ENCODE data around the gene TNFRSF6B. TPM values are rescaled to one million over a fixed set of nuclear protein-coding genes. Genes with fewer than 3 reads are reported as not detected.
A peak's percentile ranks its signal among the peaks of the same experiment; 100 is the strongest.
"Not testable (repeated sequence)": the region's sequence is repeated elsewhere in the genome, so short reads cannot be mapped to it uniquely, and the experiment has no call there.

The TNFRSF6B gene
- total and polyA plus RNA-seq, 2 donors (not counting 1 experiment from before 2014, with no cell fraction given), result 3.8 to 35.2 TPM

DNA sequence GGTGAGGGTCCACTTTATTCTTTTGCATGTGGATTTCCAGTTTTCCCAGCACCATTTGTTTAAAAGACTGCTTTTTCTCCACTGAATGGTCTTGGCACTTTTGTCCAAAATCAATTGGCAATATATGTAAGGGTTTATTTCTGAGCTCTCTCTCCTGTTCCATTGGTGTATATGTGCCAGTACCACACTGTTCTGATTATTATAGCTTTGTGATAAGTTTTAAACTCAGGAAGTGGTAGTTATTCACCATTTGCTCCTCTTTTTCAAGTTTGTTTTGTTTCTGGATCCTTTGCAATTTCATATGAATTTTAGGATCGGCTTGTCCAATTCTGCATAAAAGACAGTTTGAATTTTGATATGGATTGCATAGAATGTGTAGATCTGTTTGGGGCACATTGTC, 15.7 kb downstream of the TNFRSF6B start:
- no peak for TF ChIP-seq EZH2 (IDR thresholded peaks at IDR 0.05; ENCODE audit: low read length, missing control alignments)
- TF ChIP-seq, protein P1, sequence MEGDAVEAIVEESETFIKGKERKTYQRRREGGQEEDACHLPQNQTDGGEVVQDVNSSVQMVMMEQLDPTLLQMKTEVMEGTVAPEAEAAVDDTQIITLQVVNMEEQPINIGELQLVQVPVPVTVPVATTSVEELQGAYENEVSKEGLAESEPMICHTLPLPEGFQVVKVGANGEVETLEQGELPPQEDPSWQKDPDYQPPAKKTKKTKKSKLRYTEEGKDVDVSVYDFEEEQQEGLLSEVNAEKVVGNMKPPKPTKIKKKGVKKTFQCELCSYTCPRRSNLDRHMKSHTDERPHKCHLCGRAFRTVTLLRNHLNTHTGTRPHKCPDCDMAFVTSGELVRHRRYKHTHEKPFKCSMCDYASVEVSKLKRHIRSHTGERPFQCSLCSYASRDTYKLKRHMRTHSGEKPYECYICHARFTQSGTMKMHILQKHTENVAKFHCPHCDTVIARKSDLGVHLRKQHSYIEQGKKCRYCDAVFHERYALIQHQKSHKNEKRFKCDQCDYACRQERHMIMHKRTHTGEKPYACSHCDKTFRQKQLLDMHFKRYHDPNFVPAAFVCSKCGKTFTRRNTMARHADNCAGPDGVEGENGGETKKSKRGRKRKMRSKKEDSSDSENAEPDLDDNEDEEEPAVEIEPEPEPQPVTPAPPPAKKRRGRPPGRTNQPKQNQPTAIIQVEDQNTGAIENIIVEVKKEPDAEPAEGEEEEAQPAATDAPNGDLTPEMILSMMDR (conservative IDR thresholded peaks at IDR 0.05 in 1 of 2, IDR thresholded peaks at IDR 0.05 in 1 of 2; ENCODE audit: low read depth in 1 of 2, low read length in 2 of 2), result no peak

DNA sequence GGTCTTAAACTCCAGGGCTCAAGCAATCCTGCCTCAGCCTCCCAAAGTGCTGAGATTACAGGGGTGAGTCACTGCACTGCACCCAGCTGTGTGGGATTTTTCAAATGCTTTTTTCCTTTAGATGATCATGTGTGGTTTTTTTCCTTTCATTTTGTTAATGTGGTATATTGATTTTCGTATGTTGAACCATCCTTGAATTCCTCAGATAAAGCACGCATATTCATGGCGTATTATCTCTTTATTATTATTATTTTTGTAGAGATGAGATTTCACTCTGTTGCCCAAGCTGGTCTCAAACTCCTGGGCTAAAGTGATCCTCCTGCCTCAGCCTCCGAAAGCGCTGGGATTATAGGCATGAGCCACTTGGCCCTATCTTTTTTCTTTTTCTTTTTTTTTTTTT, 18.4 kb downstream of the TNFRSF6B start:
- no peak overlapping the region for H2AFZ ChIP-seq (ENCODE audit: low read length)
- no peaks in the 10 kb centered on the region for H3K9me3 ChIP-seq (ENCODE audit: control insufficient read depth, insufficient read depth, low read depth, low read length)
- peaks cover 9% of the 10 kb centered on the region for H3K36me3 ChIP-seq (ENCODE audit: control insufficient read depth, insufficient read depth, low read length)
- H4K20me1 ChIP-seq (ENCODE audit: control insufficient read depth, extremely low read depth, insufficient read depth, low read length), result no peaks in the 10 kb centered on the region
- H3K79me2 ChIP-seq (ENCODE audit: control insufficient read depth, insufficient read depth, low read length), result peaks cover 36% of the 10 kb centered on the region
- TF ChIP-seq, protein P1 (conservative IDR thresholded peaks at IDR 0.05 in 1 of 2, IDR thresholded peaks at IDR 0.05 in 1 of 2; ENCODE audit: low read depth in 1 of 2, low read length in 2 of 2), result no peak
- no peak for TF ChIP-seq EZH2 (IDR thresholded peaks at IDR 0.05; ENCODE audit: low read length, missing control alignments)
- no peak overlapping the region for H3K4me2 ChIP-seq (ENCODE audit: extremely low read depth, insufficient read depth, low read length)
- no peak overlapping the region for H3K27ac ChIP-seq (ENCODE audit: insufficient read depth, low read length)
- H3K27me3 ChIP-seq (ENCODE audit: control insufficient read depth, insufficient read depth, low read length), result no peaks in the 10 kb centered on the region
- H3K4me1 ChIP-seq (ENCODE audit: control insufficient read depth, extremely low read depth, insufficient read depth, low read length), result no peaks in the 10 kb centered on the region
- no peak overlapping the region for H3K4me3 ChIP-seq (replicated peaks in 1 of 4; ENCODE audit: control extremely low read depth in 1 of 4, insufficient read depth in 1 of 4, low read depth in 3 of 4, low read length in 4 of 4)
- H3K9ac ChIP-seq (ENCODE audit: insufficient read depth, low read length), result no peak overlapping the region
- no peak for DNase-seq (ENCODE audit: low read depth in 2 of 2)

More for the DNA sequence above, 15.7 kb downstream of the TNFRSF6B start:
- H3K4me3 ChIP-seq (replicated peaks in 1 of 4; ENCODE audit: control extremely low read depth in 1 of 4, insufficient read depth in 1 of 4, low read depth in 3 of 4, low read length in 4 of 4), result no peak overlapping the region
- no peak overlapping the region for H2AFZ ChIP-seq (ENCODE audit: low read length)
- no peaks in the 10 kb centered on the region for H4K20me1 ChIP-seq (ENCODE audit: control insufficient read depth, extremely low read depth, insufficient read depth, low read length)
- peaks cover 10% of the 10 kb centered on the region for H3K36me3 ChIP-seq (ENCODE audit: control insufficient read depth, insufficient read depth, low read length)
- no peak overlapping the region for H3K4me2 ChIP-seq (ENCODE audit: extremely low read depth, insufficient read depth, low read length)
- DNase-seq (ENCODE audit: low read depth in 2 of 2), result no peak
- H3K79me2 ChIP-seq (ENCODE audit: control insufficient read depth, insufficient read depth, low read length), result peaks cover 48% of the 10 kb centered on the region
- H3K27ac ChIP-seq (ENCODE audit: insufficient read depth, low read length), result no peak overlapping the region
- no peak overlapping the region for H3K9ac ChIP-seq (ENCODE audit: insufficient read depth, low read length)
- peaks cover 2% of the 10 kb centered on the region for H3K4me1 ChIP-seq (ENCODE audit: control insufficient read depth, extremely low read depth, insufficient read depth, low read length)
- no peaks in the 10 kb centered on the region for H3K9me3 ChIP-seq (ENCODE audit: control insufficient read depth, insufficient read depth, low read depth, low read length)
- no peaks in the 10 kb centered on the region for H3K27me3 ChIP-seq (ENCODE audit: control insufficient read depth, insufficient read depth, low read length)

DNA sequence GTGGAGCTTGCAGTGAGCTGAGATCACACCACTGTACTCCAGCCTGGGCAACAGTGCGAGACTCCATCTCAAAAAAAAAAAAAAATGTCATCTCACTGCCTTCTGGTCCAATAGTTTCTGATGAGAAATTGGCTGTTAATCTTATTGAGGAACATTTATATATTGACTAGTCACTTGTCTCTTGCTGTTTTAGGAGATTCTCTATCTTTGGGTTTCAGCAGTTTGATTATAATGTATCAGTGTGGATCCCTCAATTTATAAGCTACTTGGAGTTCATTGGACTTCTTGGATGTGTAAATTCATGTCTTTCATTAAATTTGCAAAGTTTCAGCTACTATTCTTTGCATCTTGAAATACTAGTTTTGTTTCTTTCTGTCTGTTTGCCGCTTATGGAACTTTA, 22.5 kb downstream of the TNFRSF6B start:
- H3K9ac ChIP-seq (ENCODE audit: insufficient read depth, low read length), result no peak overlapping the region
- H3K36me3 ChIP-seq (ENCODE audit: control insufficient read depth, insufficient read depth, low read length), result peaks cover 10% of the 10 kb centered on the region
- H3K27me3 ChIP-seq (ENCODE audit: control insufficient read depth, insufficient read depth, low read length), result no peaks in the 10 kb centered on the region
- DNase-seq (ENCODE audit: low read depth in 2 of 2), result no peak
- H3K4me3 ChIP-seq (replicated peaks in 1 of 4; ENCODE audit: control extremely low read depth in 1 of 4, insufficient read depth in 1 of 4, low read depth in 3 of 4, low read length in 4 of 4), result no peak overlapping the region
- H3K9me3 ChIP-seq (ENCODE audit: control insufficient read depth, insufficient read depth, low read depth, low read length), result no peaks in the 10 kb centered on the region
- TF ChIP-seq, protein P1 (conservative IDR thresholded peaks at IDR 0.05 in 1 of 2, IDR thresholded peaks at IDR 0.05 in 1 of 2; ENCODE audit: low read depth in 1 of 2, low read length in 2 of 2), result no peak
- no peak for TF ChIP-seq EZH2 (IDR thresholded peaks at IDR 0.05; ENCODE audit: low read length, missing control alignments)
- H3K79me2 ChIP-seq (ENCODE audit: control insufficient read depth, insufficient read depth, low read length), result peaks cover 26% of the 10 kb centered on the region
- H3K4me1 ChIP-seq (ENCODE audit: control insufficient read depth, extremely low read depth, insufficient read depth, low read length), result no peaks in the 10 kb centered on the region
- no peaks in the 10 kb centered on the region for H4K20me1 ChIP-seq (ENCODE audit: control insufficient read depth, extremely low read depth, insufficient read depth, low read length)
- no peak overlapping the region for H2AFZ ChIP-seq (ENCODE audit: low read length)
- no peak overlapping the region for H3K27ac ChIP-seq (ENCODE audit: insufficient read depth, low read length)
- H3K4me2 ChIP-seq (ENCODE audit: extremely low read depth, insufficient read depth, low read length), result no peak overlapping the region

DNA sequence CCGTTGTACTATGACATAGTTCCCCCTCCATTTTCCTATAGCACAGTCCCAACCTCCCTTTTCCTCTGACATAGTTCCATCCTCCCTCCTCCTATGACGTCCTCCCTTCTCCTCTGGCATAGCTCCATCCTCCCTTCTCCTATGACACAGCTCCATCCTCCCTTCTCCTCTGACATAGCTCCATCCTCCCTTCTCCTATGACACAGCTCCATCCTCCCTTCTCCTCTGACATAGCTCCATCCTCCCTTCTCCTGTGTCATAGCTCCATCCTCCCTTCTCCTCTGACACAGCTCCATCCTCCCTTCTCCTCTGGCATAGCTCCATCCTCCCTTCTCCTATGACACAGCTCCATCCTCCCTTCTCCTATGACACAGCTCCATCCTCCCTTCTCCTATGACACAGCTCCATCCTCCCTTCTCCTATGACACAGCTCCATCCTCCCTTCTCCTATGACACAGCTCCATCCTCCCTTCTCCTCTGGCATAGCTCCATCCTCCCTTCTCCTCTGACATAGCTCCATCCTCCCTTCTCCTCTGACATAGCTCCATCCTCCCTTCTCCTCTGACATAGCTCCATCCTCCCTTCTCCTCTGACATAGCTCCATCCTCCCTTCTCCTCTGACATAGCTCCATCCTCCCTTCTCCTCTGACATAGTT, 26.6 kb downstream of the TNFRSF6B start:
- H3K4me1 ChIP-seq (ENCODE audit: control insufficient read depth, extremely low read depth, insufficient read depth, low read length); H3K27me3 ChIP-seq (ENCODE audit: control insufficient read depth, insufficient read depth, low read length); H3K4me3 ChIP-seq (replicated peaks in 1 of 4; ENCODE audit: control extremely low read depth in 1 of 4, insufficient read depth in 1 of 4, low read depth in 3 of 4, low read length in 4 of 4); H4K20me1 ChIP-seq (ENCODE audit: control insufficient read depth, extremely low read depth, insufficient read depth, low read length); H3K9ac ChIP-seq (ENCODE audit: insufficient read depth, low read length); H3K27ac ChIP-seq (ENCODE audit: insufficient read depth, low read length); H3K9me3 ChIP-seq (ENCODE audit: control insufficient read depth, insufficient read depth, low read depth, low read length); H2AFZ ChIP-seq (ENCODE audit: low read length); H3K36me3 ChIP-seq (ENCODE audit: control insufficient read depth, insufficient read depth, low read length); H3K4me2 ChIP-seq (ENCODE audit: extremely low read depth, insufficient read depth, low read length): not testable (repeated sequence)
- peaks cover 17% of the 10 kb centered on the region for H3K79me2 ChIP-seq (ENCODE audit: control insufficient read depth, insufficient read depth, low read length)
- DNase-seq (ENCODE audit: low read depth in 2 of 2), result peak in 1 of 2 donors; percentile 16

Measured in fibroblast of lung (primary cell).